Liver (tissue), 3 donors: ENCODE measurements around the gene PCDHGB1.

Experiments used
- EGR1 ChIP-seq, 2 donors: IDR thresholded peaks; 2 replicates each; pipeline ENCODE4 v1.6.1; 2016 to 2018; ENCODE audit warnings: antibody characterized with exemption in 2 of 2, low read depth in 2 of 2
- GABPA ChIP-seq, 2 donors: IDR thresholded peaks in 1 of 2; conservative IDR thresholded peaks in 1 of 2; 2 replicates each; pipeline ENCODE4 v1.6.1; 2016; ENCODE audit warnings: antibody characterized with exemption in 2 of 2, mild to moderate bottlenecking in 1 of 2, moderate library complexity in 1 of 2
- HNF4A ChIP-seq, 2 donors: conservative IDR thresholded peaks; 2 replicates each; pipeline ENCODE4 v1.6.1; 2016; ENCODE audit warnings: antibody characterized with exemption in 2 of 2, mild to moderate bottlenecking in 2 of 2
- JUND ChIP-seq, 2 donors: IDR thresholded peaks; 2 replicates each; pipeline ENCODE4 v1.6.1; 2016; ENCODE audit warnings: antibody characterized with exemption in 2 of 2
- RXRA ChIP-seq, 2 donors: IDR thresholded peaks; 2 replicates each; pipeline ENCODE4 v1.6.1; 2017 to 2018; ENCODE audit warnings: antibody characterized with exemption in 2 of 2, mild to moderate bottlenecking in 1 of 2
- TAF1 ChIP-seq: conservative IDR thresholded peaks from 2 replicates; pipeline ENCODE4 v1.6.1; 2016; ENCODE audit warnings: antibody characterized with exemption, mild to moderate bottlenecking
- YY1 ChIP-seq: IDR thresholded peaks from 2 replicates; pipeline ENCODE4 v1.6.1; 2016; ENCODE audit warnings: antibody characterized with exemption, mild to moderate bottlenecking
- TF ChIP-seq, protein P1 (sequence below): IDR thresholded peaks from 2 replicates; pipeline ENCODE4 v1.6.1; 2016; ENCODE audit warnings: antibody characterized with exemption
- TF ChIP-seq, protein P2 (sequence below): fragments of 150-350 bp; IDR thresholded peaks from 2 replicates; pipeline ENCODE4 v1.5.1; 2017; ENCODE audit warnings: improper control_type of control experiment, low read depth, low read length; ENCODE audit not compliant: missing input control
- TF ChIP-seq, protein P3 (sequence below): IDR thresholded peaks from 2 replicates; pipeline ENCODE4 v1.6.1; 2016; ENCODE audit warnings: antibody characterized with exemption
- TF ChIP-seq, protein P4 (sequence below): IDR thresholded peaks from 2 replicates; pipeline ENCODE4 v1.6.1; 2016; ENCODE audit warnings: antibody characterized with exemption
- TF ChIP-seq, protein P5 (sequence below): IDR thresholded peaks from 2 replicates; pipeline ENCODE4 v1.6.1; 2016; ENCODE audit warnings: antibody characterized with exemption, mild to moderate bottlenecking
- donor health status: healthy.
- donor health status: healthy.

DNA sequence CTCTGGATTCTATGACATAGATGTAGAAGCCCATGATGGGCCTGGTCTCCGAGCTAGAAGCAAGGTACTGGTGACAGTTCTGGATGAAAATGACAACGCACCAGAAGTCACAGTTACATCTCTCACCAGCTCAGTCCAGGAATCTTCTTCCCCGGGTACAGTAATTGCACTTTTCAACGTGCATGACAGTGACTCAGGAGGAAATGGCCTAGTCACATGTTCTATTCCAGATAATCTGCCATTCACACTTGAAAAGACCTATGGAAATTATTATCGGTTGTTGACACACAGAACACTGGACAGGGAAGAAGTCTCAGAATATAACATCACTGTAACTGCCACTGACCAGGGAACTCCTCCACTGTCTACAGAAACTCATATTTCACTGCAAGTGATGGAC, 6.2 kb downstream of the PCDHGB1 start:
- TF ChIP-seq, protein P1, sequence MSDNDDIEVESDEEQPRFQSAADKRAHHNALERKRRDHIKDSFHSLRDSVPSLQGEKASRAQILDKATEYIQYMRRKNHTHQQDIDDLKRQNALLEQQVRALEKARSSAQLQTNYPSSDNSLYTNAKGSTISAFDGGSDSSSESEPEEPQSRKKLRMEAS: no peak
- TF ChIP-seq HNF4A (conservative IDR thresholded peaks at IDR 0.05): no peak
- TF ChIP-seq, protein P2, sequence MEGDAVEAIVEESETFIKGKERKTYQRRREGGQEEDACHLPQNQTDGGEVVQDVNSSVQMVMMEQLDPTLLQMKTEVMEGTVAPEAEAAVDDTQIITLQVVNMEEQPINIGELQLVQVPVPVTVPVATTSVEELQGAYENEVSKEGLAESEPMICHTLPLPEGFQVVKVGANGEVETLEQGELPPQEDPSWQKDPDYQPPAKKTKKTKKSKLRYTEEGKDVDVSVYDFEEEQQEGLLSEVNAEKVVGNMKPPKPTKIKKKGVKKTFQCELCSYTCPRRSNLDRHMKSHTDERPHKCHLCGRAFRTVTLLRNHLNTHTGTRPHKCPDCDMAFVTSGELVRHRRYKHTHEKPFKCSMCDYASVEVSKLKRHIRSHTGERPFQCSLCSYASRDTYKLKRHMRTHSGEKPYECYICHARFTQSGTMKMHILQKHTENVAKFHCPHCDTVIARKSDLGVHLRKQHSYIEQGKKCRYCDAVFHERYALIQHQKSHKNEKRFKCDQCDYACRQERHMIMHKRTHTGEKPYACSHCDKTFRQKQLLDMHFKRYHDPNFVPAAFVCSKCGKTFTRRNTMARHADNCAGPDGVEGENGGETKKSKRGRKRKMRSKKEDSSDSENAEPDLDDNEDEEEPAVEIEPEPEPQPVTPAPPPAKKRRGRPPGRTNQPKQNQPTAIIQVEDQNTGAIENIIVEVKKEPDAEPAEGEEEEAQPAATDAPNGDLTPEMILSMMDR: no peak
- no peak for TF ChIP-seq GABPA (IDR thresholded peaks at IDR 0.05 in 1 of 2, conservative IDR thresholded peaks at IDR 0.05 in 1 of 2)
- no peak for TF ChIP-seq TAF1
- no peak for TF ChIP-seq RXRA (IDR thresholded peaks at IDR 0.05)
- TF ChIP-seq, protein P3, sequence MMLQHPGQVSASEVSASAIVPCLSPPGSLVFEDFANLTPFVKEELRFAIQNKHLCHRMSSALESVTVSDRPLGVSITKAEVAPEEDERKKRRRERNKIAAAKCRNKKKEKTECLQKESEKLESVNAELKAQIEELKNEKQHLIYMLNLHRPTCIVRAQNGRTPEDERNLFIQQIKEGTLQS: no peak
- TF ChIP-seq, protein P4, sequence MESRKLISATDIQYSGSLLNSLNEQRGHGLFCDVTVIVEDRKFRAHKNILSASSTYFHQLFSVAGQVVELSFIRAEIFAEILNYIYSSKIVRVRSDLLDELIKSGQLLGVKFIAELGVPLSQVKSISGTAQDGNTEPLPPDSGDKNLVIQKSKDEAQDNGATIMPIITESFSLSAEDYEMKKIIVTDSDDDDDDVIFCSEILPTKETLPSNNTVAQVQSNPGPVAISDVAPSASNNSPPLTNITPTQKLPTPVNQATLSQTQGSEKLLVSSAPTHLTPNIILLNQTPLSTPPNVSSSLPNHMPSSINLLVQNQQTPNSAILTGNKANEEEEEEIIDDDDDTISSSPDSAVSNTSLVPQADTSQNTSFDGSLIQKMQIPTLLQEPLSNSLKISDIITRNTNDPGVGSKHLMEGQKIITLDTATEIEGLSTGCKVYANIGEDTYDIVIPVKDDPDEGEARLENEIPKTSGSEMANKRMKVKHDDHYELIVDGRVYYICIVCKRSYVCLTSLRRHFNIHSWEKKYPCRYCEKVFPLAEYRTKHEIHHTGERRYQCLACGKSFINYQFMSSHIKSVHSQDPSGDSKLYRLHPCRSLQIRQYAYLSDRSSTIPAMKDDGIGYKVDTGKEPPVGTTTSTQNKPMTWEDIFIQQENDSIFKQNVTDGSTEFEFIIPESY: no peak
- TF ChIP-seq, protein P5, sequence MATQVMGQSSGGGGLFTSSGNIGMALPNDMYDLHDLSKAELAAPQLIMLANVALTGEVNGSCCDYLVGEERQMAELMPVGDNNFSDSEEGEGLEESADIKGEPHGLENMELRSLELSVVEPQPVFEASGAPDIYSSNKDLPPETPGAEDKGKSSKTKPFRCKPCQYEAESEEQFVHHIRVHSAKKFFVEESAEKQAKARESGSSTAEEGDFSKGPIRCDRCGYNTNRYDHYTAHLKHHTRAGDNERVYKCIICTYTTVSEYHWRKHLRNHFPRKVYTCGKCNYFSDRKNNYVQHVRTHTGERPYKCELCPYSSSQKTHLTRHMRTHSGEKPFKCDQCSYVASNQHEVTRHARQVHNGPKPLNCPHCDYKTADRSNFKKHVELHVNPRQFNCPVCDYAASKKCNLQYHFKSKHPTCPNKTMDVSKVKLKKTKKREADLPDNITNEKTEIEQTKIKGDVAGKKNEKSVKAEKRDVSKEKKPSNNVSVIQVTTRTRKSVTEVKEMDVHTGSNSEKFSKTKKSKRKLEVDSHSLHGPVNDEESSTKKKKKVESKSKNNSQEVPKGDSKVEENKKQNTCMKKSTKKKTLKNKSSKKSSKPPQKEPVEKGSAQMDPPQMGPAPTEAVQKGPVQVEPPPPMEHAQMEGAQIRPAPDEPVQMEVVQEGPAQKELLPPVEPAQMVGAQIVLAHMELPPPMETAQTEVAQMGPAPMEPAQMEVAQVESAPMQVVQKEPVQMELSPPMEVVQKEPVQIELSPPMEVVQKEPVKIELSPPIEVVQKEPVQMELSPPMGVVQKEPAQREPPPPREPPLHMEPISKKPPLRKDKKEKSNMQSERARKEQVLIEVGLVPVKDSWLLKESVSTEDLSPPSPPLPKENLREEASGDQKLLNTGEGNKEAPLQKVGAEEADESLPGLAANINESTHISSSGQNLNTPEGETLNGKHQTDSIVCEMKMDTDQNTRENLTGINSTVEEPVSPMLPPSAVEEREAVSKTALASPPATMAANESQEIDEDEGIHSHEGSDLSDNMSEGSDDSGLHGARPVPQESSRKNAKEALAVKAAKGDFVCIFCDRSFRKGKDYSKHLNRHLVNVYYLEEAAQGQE: no peak
- no peak for TF ChIP-seq EGR1 (IDR thresholded peaks at IDR 0.05; ENCODE audit: low read depth in 2 of 2)
- TF ChIP-seq JUND (IDR thresholded peaks at IDR 0.05): no peak
- TF ChIP-seq YY1: no peak
